Placental pericyte (primary cell): ENCODE data around the gene FOXK2. TPM values are rescaled to one million over a fixed set of nuclear protein-coding genes. Genes with fewer than 3 reads are reported as not detected.

ENCODE experiments used
- total RNA-seq: library from RNA; depleted of rRNA; stranded (reverse); fragments of >200 nt; gene quantifications from 2 replicates; pipeline ENCODE4 v1.2.3, GENCODE V29; 2012

FOXK2 gene
- total RNA-seq = 44.6 and 48.0 TPM in 2 replicates

DNA sequence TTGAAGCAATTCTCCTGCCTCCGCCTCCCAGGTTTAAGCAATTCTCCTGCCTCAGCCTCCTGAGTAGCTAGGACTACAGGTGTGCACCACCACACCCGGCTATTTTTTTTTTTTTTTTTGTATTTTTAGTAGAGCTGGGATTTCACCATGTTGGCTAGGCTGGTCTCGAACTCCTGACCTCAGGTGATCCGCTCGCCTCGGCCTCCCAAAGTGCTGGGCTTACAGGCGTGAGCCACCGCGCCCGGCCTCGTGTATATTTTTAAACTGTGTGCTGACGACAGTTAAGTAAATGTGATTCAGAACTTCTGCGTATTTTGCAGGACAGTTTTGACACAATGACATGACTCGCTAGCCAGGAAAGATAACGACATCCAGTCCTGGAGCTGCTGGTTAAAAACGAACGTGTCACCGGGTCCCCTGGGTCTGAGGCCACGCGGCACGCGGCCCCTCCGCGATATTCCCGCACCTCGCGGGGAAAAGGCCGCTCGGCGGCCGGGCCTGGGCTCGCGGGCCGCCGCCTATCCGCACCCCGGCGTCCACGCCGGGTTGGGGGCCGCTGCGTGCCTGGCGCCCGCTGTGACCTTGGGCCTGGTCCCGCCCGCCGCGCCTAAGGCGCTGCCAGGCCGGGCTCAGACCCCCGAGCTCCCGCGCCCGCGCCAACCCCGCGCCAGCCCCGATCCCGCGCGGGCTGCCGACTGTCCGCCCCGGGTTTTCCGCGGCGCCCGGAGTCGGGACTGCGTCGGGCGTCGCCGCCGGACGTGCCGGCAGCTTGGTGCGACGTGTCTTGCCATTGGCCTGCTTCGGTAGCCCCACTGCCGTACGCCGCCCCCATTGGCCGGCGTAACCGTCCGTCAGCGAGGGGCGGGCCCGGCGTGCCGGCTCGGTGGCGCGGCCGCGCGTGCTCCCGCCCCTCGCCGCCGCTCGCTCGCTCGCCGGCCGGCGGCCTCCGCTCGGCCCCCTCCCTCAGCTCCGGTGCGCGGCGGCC lies at the start of gene FOXK2:
TSS of gene FOXK2 (plus strand) at position 907 of the 985 bp plus-strand sequence. CDS start 157 bp downstream, outside the sequence.

DNA sequence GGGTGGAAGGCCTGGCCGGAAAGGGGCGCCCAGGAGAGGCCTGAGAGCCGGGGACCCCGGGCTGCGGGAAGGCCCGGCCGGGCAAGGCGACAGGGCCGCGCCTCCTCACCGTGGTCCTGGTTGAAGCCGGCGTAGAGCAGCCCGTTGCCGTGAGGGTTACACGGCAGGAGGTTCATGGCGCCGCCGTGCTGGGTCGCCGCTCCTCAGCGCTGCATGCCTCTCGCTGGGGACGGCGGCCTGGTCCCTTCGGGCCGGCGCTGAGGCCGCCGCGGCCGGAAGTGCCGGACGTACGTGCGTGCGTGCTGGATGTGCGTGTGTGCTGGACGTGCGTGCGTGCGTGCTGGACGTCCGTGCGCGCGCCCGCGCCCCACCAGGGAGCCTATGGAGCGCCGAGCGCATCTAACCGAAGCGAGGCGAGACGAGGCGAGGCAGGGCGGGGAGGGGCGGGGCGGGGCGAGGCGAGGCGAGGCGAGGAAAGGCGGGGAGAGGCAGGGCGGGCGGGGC lies 128.7 kb downstream of the FOXK2 start, which contains the start of gene WDR45B:
TSS of gene WDR45B (minus strand) at position 280 of the 504 bp plus-strand sequence. CDS start at position 176, 104 bp downstream.

Other genes with a start within 250 kb of the FOXK2 start
- 58.4 and 58.6 TPM in 2 replicates for gene CSNK1D, start 246.0 kb upstream of the FOXK2 start, total RNA-seq
- gene CD7, start 202.1 kb upstream of the FOXK2 start, total RNA-seq = 0.66 TPM in 1 of 2 replicates, not detected in the other
- gene SECTM1, start 186.0 kb upstream of the FOXK2 start, total RNA-seq = 15.2 and 36.3 TPM in 2 replicates
- not detected in 2 replicates for gene TEX19, start 160.5 kb upstream of the FOXK2 start, total RNA-seq
- not detected in 2 replicates for gene UTS2R, start 148.0 kb upstream of the FOXK2 start, total RNA-seq
- 6.0 and 12.0 TPM in 2 replicates for gene HEXD, start 101.4 kb upstream of the FOXK2 start, total RNA-seq
- gene OGFOD3, start 101.1 kb upstream of the FOXK2 start, total RNA-seq = 32.8 and 38.9 TPM in 2 replicates
- gene CYBC1, start 69.0 kb upstream of the FOXK2 start, total RNA-seq = 60.4 and 66.7 TPM in 2 replicates
- 37.2 and 45.1 TPM in 2 replicates for gene NARF, start 61.0 kb upstream of the FOXK2 start, total RNA-seq
- gene WDR45B, start 128.7 kb downstream of the FOXK2 start, total RNA-seq = 43.1 and 65.4 TPM in 2 replicates
- 1.8 and 5.4 TPM in 2 replicates for gene RAB40B, start 179.0 kb downstream of the FOXK2 start, total RNA-seq
- 11.6 and 21.8 TPM in 2 replicates for gene FN3KRP, start 197.0 kb downstream of the FOXK2 start, total RNA-seq
- 1.4 and 3.3 TPM in 2 replicates for gene FN3K, start 215.9 kb downstream of the FOXK2 start, total RNA-seq
- gene TBCD, start 232.3 kb downstream of the FOXK2 start, total RNA-seq = 30.2 and 36.9 TPM in 2 replicates